H9 (cell line): ENCODE data around the gene FBXO5. TPM values are rescaled to one million over a fixed set of nuclear protein-coding genes. Genes with fewer than 3 reads are reported as not detected.

ENCODE experiments used
- DNase-seq: peaks from one replicate; pipeline ENCODE4 v3.0.0-alpha.2; 2017
- H2AFZ ChIP-seq: one replicate; pipeline ENCODE4 v1.6.1; 2013; ENCODE audit warnings: mild to moderate bottlenecking, low read length, control low read depth, moderate library complexity
- H2AK5ac ChIP-seq: 2 replicates; pipeline ENCODE4 v1.6.1; 2013; ENCODE audit warnings: low read length, control low read depth, mixed read lengths; ENCODE audit not compliant: insufficient read length
- H2BK120ac ChIP-seq: one replicate; pipeline ENCODE4 v1.6.1; 2013; ENCODE audit warnings: low read depth, mild to moderate bottlenecking, low read length, control low read depth, inconsistent platforms; ENCODE audit not compliant: poor library complexity, severe bottlenecking
- H2BK12ac ChIP-seq: 2 replicates; pipeline ENCODE4 v1.6.1; 2013; ENCODE audit warnings: low read length, control low read depth, mixed read lengths, low read depth; ENCODE audit not compliant: insufficient read length
- H2BK15ac ChIP-seq: 2 replicates; pipeline ENCODE4 v1.6.1; 2013; ENCODE audit warnings: low read depth, low read length, control low read depth
- H2BK20ac ChIP-seq: one replicate; pipeline ENCODE4 v1.6.1; 2013; ENCODE audit warnings: low read depth, mild to moderate bottlenecking, low read length, control low read depth, inconsistent platforms; ENCODE audit not compliant: poor library complexity, severe bottlenecking
- H2BK5ac ChIP-seq: 2 replicates; pipeline ENCODE4 v1.6.1; 2013; ENCODE audit warnings: low read length, control low read depth, mixed read lengths; ENCODE audit not compliant: insufficient read length
- H3K14ac ChIP-seq: 2 replicates; pipeline ENCODE4 v1.6.1; 2013; ENCODE audit warnings: low read length, control low read depth; ENCODE audit not compliant: insufficient read depth
- H3K18ac ChIP-seq: 2 replicates; pipeline ENCODE4 v1.6.1; 2013; ENCODE audit warnings: low read depth, mild to moderate bottlenecking, mixed read lengths, low read length, control low read depth; ENCODE audit not compliant: insufficient read length
- H3K23ac ChIP-seq: 2 replicates; pipeline ENCODE4 v1.6.1; 2013; ENCODE audit warnings: low read length, control low read depth, mixed read lengths, low read depth; ENCODE audit not compliant: insufficient read length
- H3K23me2 ChIP-seq: 2 replicates; pipeline ENCODE4 v1.6.1; 2013; ENCODE audit warnings: low read depth, mild to moderate bottlenecking, mixed read lengths, low read length, control low read depth; ENCODE audit not compliant: insufficient read length, poor library complexity, severe bottlenecking
- H3K27ac ChIP-seq: 2 replicates; pipeline ENCODE4 v1.5.1; 2013; ENCODE audit warnings: low read length, control low read depth, mixed read lengths, low read depth; ENCODE audit not compliant: insufficient read length
- H3K27me3 ChIP-seq: 2 replicates; pipeline ENCODE4 v1.6.1; 2013; ENCODE audit warnings: low read length, control low read depth, inconsistent platforms; ENCODE audit not compliant: insufficient read depth
- H3K4ac ChIP-seq: 2 replicates; pipeline ENCODE4 v1.6.1; 2013; ENCODE audit warnings: low read depth, mild to moderate bottlenecking, control low read depth, inconsistent platforms, low read length, moderate library complexity
- H3K4me1 ChIP-seq: 2 replicates; pipeline ENCODE4 v1.6.1; 2013; ENCODE audit warnings: low read length, control low read depth, inconsistent platforms; ENCODE audit not compliant: insufficient read depth
- H3K4me2 ChIP-seq: 2 replicates; pipeline ENCODE4 v1.6.1; 2013; ENCODE audit warnings: low read length, control low read depth, mixed read lengths; ENCODE audit not compliant: insufficient read length, insufficient read depth
- H3K56ac ChIP-seq: 2 replicates; pipeline ENCODE4 v1.6.1; 2013; ENCODE audit warnings: low read depth, mild to moderate bottlenecking, mixed read lengths, low read length, control low read depth; ENCODE audit not compliant: insufficient read length
- H3K79me1 ChIP-seq: 2 replicates; pipeline ENCODE4 v1.6.1; 2013; ENCODE audit warnings: low read depth, mild to moderate bottlenecking, moderate library complexity, low read length, control low read depth, inconsistent platforms; ENCODE audit not compliant: insufficient read depth, poor library complexity, severe bottlenecking
- H3K79me2 ChIP-seq: 2 replicates; pipeline ENCODE4 v1.6.1; 2013; ENCODE audit warnings: low read length, control low read depth, inconsistent platforms; ENCODE audit not compliant: insufficient read depth
- H3K9ac ChIP-seq: 2 replicates; pipeline ENCODE4 v1.6.1; 2013; ENCODE audit warnings: low read length, control low read depth, mixed read lengths; ENCODE audit not compliant: insufficient read length; ENCODE audit errors: extremely low read depth
- H3K9me3 ChIP-seq: one replicate; pipeline ENCODE4 v1.6.1; 2013; ENCODE audit warnings: low read depth, low read length, inconsistent platforms; ENCODE audit not compliant: control insufficient read depth
- H3T11ph ChIP-seq: one replicate; pipeline ENCODE4 v1.6.1; 2013; ENCODE audit warnings: mild to moderate bottlenecking, low read length, control low read depth, inconsistent platforms
- H4K20me1 ChIP-seq: one replicate; pipeline ENCODE4 v1.6.1; 2013; ENCODE audit not compliant: control insufficient read depth, insufficient read length, insufficient read depth
- H4K5ac ChIP-seq: 2 replicates; pipeline ENCODE4 v1.6.1; 2013; ENCODE audit warnings: low read depth, mild to moderate bottlenecking, mixed read lengths, low read length, control low read depth; ENCODE audit not compliant: insufficient read length
- H4K8ac ChIP-seq: replicated peaks from 2 replicates; pipeline ENCODE4 v1.6.1; 2013; ENCODE audit warnings: low read length, control low read depth, mixed read lengths, low read depth; ENCODE audit not compliant: insufficient read length
- H4K91ac ChIP-seq: 2 replicates; pipeline ENCODE4 v1.6.1; 2013; ENCODE audit warnings: low read depth, mild to moderate bottlenecking, moderate library complexity, mixed read lengths, low read length, control low read depth; ENCODE audit not compliant: insufficient read length
- H3K27ac Mint-ChIP-seq, 3 experiments: 2 replicates in 2 of 3; 3 replicates in 1 of 3; pipeline ENCODE4 v1.8.0; 2020 to 2021; ENCODE audit warnings: mixed read lengths in 3 of 3, mild to moderate bottlenecking in 1 of 3, moderate library complexity in 1 of 3
- H3K27me3 Mint-ChIP-seq: 2 replicates; pipeline ENCODE4 v1.8.0; 2021; ENCODE audit warnings: low read depth, mild to moderate bottlenecking, moderate library complexity, mixed read lengths
- H3K36me3 Mint-ChIP-seq, 3 experiments: 2 replicates in 2 of 3; 3 replicates in 1 of 3; pipeline ENCODE4 v1.8.0; 2020 to 2021; ENCODE audit warnings: low read depth in 3 of 3, mixed read lengths in 3 of 3; ENCODE audit not compliant: insufficient read depth in 1 of 3
- H3K4me1 Mint-ChIP-seq, 2 experiments: 2 replicates each; pipeline ENCODE4 v1.8.0; 2020; ENCODE audit warnings: mixed read lengths in 2 of 2
- H3K4me3 Mint-ChIP-seq, 2 experiments: 2 replicates in 1 of 2; 3 replicates in 1 of 2; pipeline ENCODE4 v1.8.0; 2020 to 2021; ENCODE audit warnings: mild to moderate bottlenecking in 2 of 2, mixed read lengths in 2 of 2, moderate library complexity in 1 of 2
- H3K9me3 Mint-ChIP-seq, 2 experiments: 2 replicates in 1 of 2; 3 replicates in 1 of 2; pipeline ENCODE4 v1.8.0; 2020; ENCODE audit warnings: mild to moderate bottlenecking in 2 of 2, mixed read lengths in 2 of 2, moderate library complexity in 1 of 2
- WGBS: extraction: QIAGEN DNeasy Blood & Tissue Kit; methylation state at CpG from one replicate; pipeline ENCODE4 v1.1.7; 2013; ENCODE audit warnings: missing lambda C conversion rate, low lambda C conversion rate, mixed read lengths; ENCODE audit not compliant: insufficient read length; ENCODE audit errors: extremely low coverage; 5-methylcytosine and 5-hydroxymethylcytosine counted together
- total RNA-seq: library from RNA; stranded (reverse); gene quantifications from 2 replicates; pipeline ENCODE4 v1.2.1, GENCODE V29; 2021
- TF ChIP-seq, protein P1 (sequence below): fragments of 200-600 bp; sonication (generic); conservative IDR thresholded peaks from 3 replicates; pipeline ENCODE4 v1.8.0; 2021; ENCODE audit warnings: antibody characterized with exemption, mild to moderate bottlenecking

Gene FBXO5
- total RNA-seq, 1 experiment from 2014 or later = 47.6 TPM

DNA sequence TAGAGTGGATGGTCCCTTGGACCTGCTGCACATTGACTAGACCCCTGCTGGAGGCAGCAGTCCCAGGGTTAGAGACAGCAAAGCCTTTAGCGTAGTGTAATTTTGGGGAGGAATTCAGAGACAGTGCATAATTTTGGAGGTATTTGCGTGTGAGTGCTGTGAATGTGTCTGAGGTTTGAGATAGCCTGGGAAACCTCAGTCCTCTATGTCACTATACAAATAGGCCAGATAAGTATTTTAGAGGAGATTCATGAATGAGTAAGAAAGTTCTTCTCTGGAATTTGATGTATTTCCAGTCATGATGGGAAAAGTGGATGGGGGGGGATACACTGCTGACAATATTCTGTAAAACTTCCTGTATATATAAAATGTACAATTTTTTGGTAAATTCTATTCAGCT lies 45.4 kb upstream of the FBXO5 start:
- no peak for DNase-seq
- Histone ChIP-seq H3K9ac (no peak overlapping the region), H3K4me2 (no peak overlapping the region), H2BK5ac (no peak overlapping the region), H3K27ac (no peak overlapping the region), H4K91ac (no peak overlapping the region), H2AFZ (no peak overlapping the region), H2BK12ac (no peak overlapping the region), H2AK5ac (no peak overlapping the region), H3K4ac (no peak overlapping the region), H3K23ac (no peak overlapping the region), H3K4me1 (peaks cover 5% of the 10 kb centered on the region; the same call in 1 of the 2 replicates), H3K27me3 (no peaks in the 10 kb centered on the region), H4K8ac (no peak overlapping the region), H4K20me1 (no peaks in the 10 kb centered on the region), H2BK15ac (no peak overlapping the region), H2BK120ac (no peak overlapping the region), H2BK20ac (no peak overlapping the region), H3K56ac (no peak overlapping the region), H3K79me1 (no peaks in the 10 kb centered on the region), H3K18ac (no peak overlapping the region), H3K14ac (no peak overlapping the region), H3T11ph (no peak overlapping the region), H3K79me2 (no peaks in the 10 kb centered on the region), H3K23me2 (no peaks in the 10 kb centered on the region), H3K9me3 (no peaks in the 10 kb centered on the region), H4K5ac (no peak overlapping the region)
- TF ChIP-seq, protein P1, sequence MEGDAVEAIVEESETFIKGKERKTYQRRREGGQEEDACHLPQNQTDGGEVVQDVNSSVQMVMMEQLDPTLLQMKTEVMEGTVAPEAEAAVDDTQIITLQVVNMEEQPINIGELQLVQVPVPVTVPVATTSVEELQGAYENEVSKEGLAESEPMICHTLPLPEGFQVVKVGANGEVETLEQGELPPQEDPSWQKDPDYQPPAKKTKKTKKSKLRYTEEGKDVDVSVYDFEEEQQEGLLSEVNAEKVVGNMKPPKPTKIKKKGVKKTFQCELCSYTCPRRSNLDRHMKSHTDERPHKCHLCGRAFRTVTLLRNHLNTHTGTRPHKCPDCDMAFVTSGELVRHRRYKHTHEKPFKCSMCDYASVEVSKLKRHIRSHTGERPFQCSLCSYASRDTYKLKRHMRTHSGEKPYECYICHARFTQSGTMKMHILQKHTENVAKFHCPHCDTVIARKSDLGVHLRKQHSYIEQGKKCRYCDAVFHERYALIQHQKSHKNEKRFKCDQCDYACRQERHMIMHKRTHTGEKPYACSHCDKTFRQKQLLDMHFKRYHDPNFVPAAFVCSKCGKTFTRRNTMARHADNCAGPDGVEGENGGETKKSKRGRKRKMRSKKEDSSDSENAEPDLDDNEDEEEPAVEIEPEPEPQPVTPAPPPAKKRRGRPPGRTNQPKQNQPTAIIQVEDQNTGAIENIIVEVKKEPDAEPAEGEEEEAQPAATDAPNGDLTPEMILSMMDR = no peak
- H3K4me3 Mint-ChIP-seq = no peak overlapping the region
- H3K27ac Mint-ChIP-seq = no peak overlapping the region
- H3K27me3 Mint-ChIP-seq = no peaks in the 10 kb centered on the region
- no peaks in the 10 kb centered on the region for H3K9me3 Mint-ChIP-seq
- H3K36me3 Mint-ChIP-seq = peaks cover 0 to 5% (median 0%) of the 10 kb centered on the region in 3 experiments; a peak in 1 of 7 replicates
- H3K4me1 Mint-ChIP-seq = peaks cover 11 to 14% of the 10 kb centered on the region in 2 experiments
- WGBS = no CpG with 5 or more reads among the region's 2 CpGs
